ENCODE measurements around the gene BOLA3. TPM values are rescaled to one million over a fixed set of nuclear protein-coding genes. Genes with fewer than 3 reads are reported as not detected.

BOLA3 gene
- total RNA-seq, 1 experiment from 2014 or later: 79.7 TPM

GRCh38 chr2:74102516-74102915, 45.2 kb downstream of the BOLA3 start:
- intact Hi-C loops (cut with micrococcal nuclease; ENCODE audit: unreplicated experiment): no loop called here
- POLR2A ChIA-PET: no interaction called here
- CTCF ChIA-PET: no interaction called here
- no TSS peak for BruUV-seq (replicated peaks)
- H3K36me3 Mint-ChIP-seq (ENCODE audit: insufficient read depth, unreplicated experiment): peaks cover 71% of the 10 kb centered on the region
- TF ChIP-seq, protein P1, sequence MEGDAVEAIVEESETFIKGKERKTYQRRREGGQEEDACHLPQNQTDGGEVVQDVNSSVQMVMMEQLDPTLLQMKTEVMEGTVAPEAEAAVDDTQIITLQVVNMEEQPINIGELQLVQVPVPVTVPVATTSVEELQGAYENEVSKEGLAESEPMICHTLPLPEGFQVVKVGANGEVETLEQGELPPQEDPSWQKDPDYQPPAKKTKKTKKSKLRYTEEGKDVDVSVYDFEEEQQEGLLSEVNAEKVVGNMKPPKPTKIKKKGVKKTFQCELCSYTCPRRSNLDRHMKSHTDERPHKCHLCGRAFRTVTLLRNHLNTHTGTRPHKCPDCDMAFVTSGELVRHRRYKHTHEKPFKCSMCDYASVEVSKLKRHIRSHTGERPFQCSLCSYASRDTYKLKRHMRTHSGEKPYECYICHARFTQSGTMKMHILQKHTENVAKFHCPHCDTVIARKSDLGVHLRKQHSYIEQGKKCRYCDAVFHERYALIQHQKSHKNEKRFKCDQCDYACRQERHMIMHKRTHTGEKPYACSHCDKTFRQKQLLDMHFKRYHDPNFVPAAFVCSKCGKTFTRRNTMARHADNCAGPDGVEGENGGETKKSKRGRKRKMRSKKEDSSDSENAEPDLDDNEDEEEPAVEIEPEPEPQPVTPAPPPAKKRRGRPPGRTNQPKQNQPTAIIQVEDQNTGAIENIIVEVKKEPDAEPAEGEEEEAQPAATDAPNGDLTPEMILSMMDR (IDR thresholded peaks at IDR 0.05; ENCODE audit: insufficient read depth in 1 of 2, low read depth in 1 of 2, low read length in 1 of 2, severe bottlenecking in 1 of 2, unreplicated experiment in 1 of 2): no peak
- Histone ChIP-seq H3K9me3 (no peaks in the 10 kb centered on the region), H3K27me3 (replicated peaks; ENCODE audit: control insufficient read depth, insufficient read depth, low read length) (no peaks in the 10 kb centered on the region), H3K4me1 (no peaks in the 10 kb centered on the region), H3K4me3 (ENCODE audit: low read depth, low read length) (no peak overlapping the region), H3K36me3 (ENCODE audit: control insufficient read depth, insufficient read depth, low read length) (peaks cover 5% of the 10 kb centered on the region)
- DNase-seq: no peak
- H3K27me3 Mint-ChIP-seq (ENCODE audit: insufficient read depth, unreplicated experiment): no peaks in the 10 kb centered on the region
- no peak overlapping the region for H3K4me3 Mint-ChIP-seq (ENCODE audit: unreplicated experiment)
- H3K4me1 Mint-ChIP-seq (ENCODE audit: low read depth, unreplicated experiment): no peaks in the 10 kb centered on the region
- no peaks in the 10 kb centered on the region for H3K9me3 Mint-ChIP-seq (ENCODE audit: unreplicated experiment)
- H3K27ac Mint-ChIP-seq (ENCODE audit: unreplicated experiment): no peak overlapping the region

GRCh38 chr2:74101574-74102300, 46.0 kb downstream of the BOLA3 start:
- Mint-ChIP-seq H3K27ac (ENCODE audit: unreplicated experiment) (no peak overlapping the region), H3K4me1 (ENCODE audit: low read depth, unreplicated experiment) (no peaks in the 10 kb centered on the region), H3K27me3 (ENCODE audit: insufficient read depth, unreplicated experiment) (no peaks in the 10 kb centered on the region), H3K36me3 (ENCODE audit: insufficient read depth, unreplicated experiment) (peaks cover 79% of the 10 kb centered on the region), H3K9me3 (ENCODE audit: unreplicated experiment) (no peaks in the 10 kb centered on the region), H3K4me3 (ENCODE audit: unreplicated experiment) (no peak overlapping the region)
- H3K4me3 ChIP-seq (ENCODE audit: low read depth, low read length): no peak overlapping the region
- no peak for DNase-seq
- no peaks in the 10 kb centered on the region for H3K9me3 ChIP-seq
- POLR2A ChIA-PET: no interaction called here
- peaks cover 5% of the 10 kb centered on the region for H3K36me3 ChIP-seq (ENCODE audit: control insufficient read depth, insufficient read depth, low read length)
- H3K4me1 ChIP-seq: no peaks in the 10 kb centered on the region
- BruUV-seq (replicated peaks): no TSS peak
- H3K27me3 ChIP-seq (replicated peaks; ENCODE audit: control insufficient read depth, insufficient read depth, low read length): no peaks in the 10 kb centered on the region
- intact Hi-C loops (cut with micrococcal nuclease; ENCODE audit: unreplicated experiment): no loop called here
- TF ChIP-seq, protein P1 (IDR thresholded peaks at IDR 0.05; ENCODE audit: insufficient read depth in 1 of 2, low read depth in 1 of 2, low read length in 1 of 2, severe bottlenecking in 1 of 2, unreplicated experiment in 1 of 2): no peak
- CTCF ChIA-PET: interaction anchor here (1.0 kb wide), 1 partner anchor 47 kb away, joined by 5 read pairs; no protein-coding TSS in a partner anchor

GRCh38 chr2:74100254-74101216, 47.2 kb downstream of the BOLA3 start:
- Mint-ChIP-seq H3K4me1 (ENCODE audit: low read depth, unreplicated experiment) (no peaks in the 10 kb centered on the region), H3K4me3 (ENCODE audit: unreplicated experiment) (no peak overlapping the region), H3K36me3 (ENCODE audit: insufficient read depth, unreplicated experiment) (peaks cover 83% of the 10 kb centered on the region), H3K27me3 (ENCODE audit: insufficient read depth, unreplicated experiment) (no peaks in the 10 kb centered on the region), H3K9me3 (ENCODE audit: unreplicated experiment) (no peaks in the 10 kb centered on the region), H3K27ac (ENCODE audit: unreplicated experiment) (no peak overlapping the region)
- TF ChIP-seq, protein P1 (IDR thresholded peaks at IDR 0.05; ENCODE audit: insufficient read depth in 1 of 2, low read depth in 1 of 2, low read length in 1 of 2, severe bottlenecking in 1 of 2, unreplicated experiment in 1 of 2): no peak
- H3K4me1 ChIP-seq: no peaks in the 10 kb centered on the region
- no peaks in the 10 kb centered on the region for H3K27me3 ChIP-seq (replicated peaks; ENCODE audit: control insufficient read depth, insufficient read depth, low read length)
- no TSS peak for BruUV-seq (replicated peaks)
- H3K4me3 ChIP-seq (ENCODE audit: low read depth, low read length): no peak overlapping the region
- DNase-seq: no peak
- CTCF ChIA-PET: interaction anchor here (1.0 kb wide), 1 partner anchor 48 kb away, joined by 5 read pairs; no protein-coding TSS in a partner anchor
- H3K9me3 ChIP-seq: no peaks in the 10 kb centered on the region
- H3K36me3 ChIP-seq (ENCODE audit: control insufficient read depth, insufficient read depth, low read length): peaks cover 5% of the 10 kb centered on the region
- POLR2A ChIA-PET: no interaction called here
- intact Hi-C loops (cut with micrococcal nuclease; ENCODE audit: unreplicated experiment): no loop called here

All from Caco-2 (cell line).